B cell (primary cell): ENCODE data around the gene EP400.

Experiments
- CTCF ChIP-seq: fragments of 200-600 bp; IDR thresholded peaks from one replicate; pipeline ENCODE4 v1.8.0; 2022; ENCODE audit warnings: antibody characterized with exemption, mild to moderate bottlenecking
- EZH2 ChIP-seq: IDR thresholded peaks from 2 replicates; pipeline ENCODE4 v1.6.1; 2012; ENCODE audit warnings: borderline replicate concordance, low read depth, mild to moderate bottlenecking, moderate library complexity, low read length; ENCODE audit not compliant: insufficient read depth, poor library complexity, severe bottlenecking

DNA sequence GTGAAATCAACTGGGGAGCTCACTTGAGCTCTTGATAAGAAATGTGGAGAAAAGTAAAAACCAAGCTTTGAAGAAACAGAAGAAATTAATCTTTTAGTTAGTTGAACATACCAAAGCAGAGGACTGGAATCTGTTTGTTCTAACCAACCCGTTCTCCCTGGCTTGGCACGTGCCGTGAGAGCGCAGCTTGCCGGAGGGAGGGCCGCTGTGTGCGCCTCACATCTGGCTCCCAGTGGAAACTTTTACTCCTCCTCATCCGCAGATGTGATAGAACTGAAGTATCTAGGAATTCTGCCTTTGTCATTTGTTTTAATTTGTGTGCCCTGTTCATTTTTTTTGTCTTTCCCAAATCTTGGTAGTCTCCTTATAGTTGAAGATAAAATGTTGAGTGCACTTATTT, 129.5 kb downstream of the EP400 start:
- TF ChIP-seq CTCF: no peak
- TF ChIP-seq EZH2: no peak
